Osteocyte (in vitro differentiated cells): ENCODE data around the gene LAMTOR1. TPM values are rescaled to one million over a fixed set of nuclear protein-coding genes. Genes with fewer than 3 reads are reported as not detected.

Experiments used
- DNase-seq: peaks from one replicate; pipeline ENCODE4 v3.0.0; 2021; ENCODE audit warnings: mixed read lengths; ENCODE audit not compliant: unreplicated experiment; ENCODE audit errors: extremely low spot score
- H3K27ac Mint-ChIP-seq: one replicate; pipeline ENCODE4 v1.8.0; 2021; ENCODE audit warnings: mild to moderate bottlenecking, mixed read lengths; ENCODE audit not compliant: unreplicated experiment
- H3K27me3 Mint-ChIP-seq: one replicate; pipeline ENCODE4 v1.8.0; 2021; ENCODE audit warnings: mixed read lengths; ENCODE audit not compliant: unreplicated experiment
- H3K36me3 Mint-ChIP-seq: one replicate; pipeline ENCODE4 v1.8.0; 2021; ENCODE audit warnings: mixed read lengths; ENCODE audit not compliant: unreplicated experiment
- H3K4me1 Mint-ChIP-seq: one replicate; pipeline ENCODE4 v1.8.0; 2021; ENCODE audit warnings: mixed read lengths; ENCODE audit not compliant: unreplicated experiment
- H3K4me3 Mint-ChIP-seq: one replicate; pipeline ENCODE4 v1.8.0; 2021; ENCODE audit warnings: mild to moderate bottlenecking, moderate library complexity, mixed read lengths; ENCODE audit not compliant: unreplicated experiment
- H3K9me3 Mint-ChIP-seq: one replicate; pipeline ENCODE4 v1.8.0; 2021; ENCODE audit warnings: mixed read lengths; ENCODE audit not compliant: unreplicated experiment
- total RNA-seq: library from RNA; stranded (reverse); gene quantifications from 2 replicates; pipeline ENCODE4 v1.2.1, GENCODE V29; 2021
- TF ChIP-seq, protein P1 (sequence below): fragments of 200-600 bp; sonication (generic); IDR thresholded peaks from 2 replicates; pipeline ENCODE4 v1.5.0; 2021; ENCODE audit warnings: antibody characterized with exemption, mild to moderate bottlenecking, moderate library complexity

Gene LAMTOR1
- total RNA-seq, 1 donor from 2014 or later = 96.8 TPM

DNA sequence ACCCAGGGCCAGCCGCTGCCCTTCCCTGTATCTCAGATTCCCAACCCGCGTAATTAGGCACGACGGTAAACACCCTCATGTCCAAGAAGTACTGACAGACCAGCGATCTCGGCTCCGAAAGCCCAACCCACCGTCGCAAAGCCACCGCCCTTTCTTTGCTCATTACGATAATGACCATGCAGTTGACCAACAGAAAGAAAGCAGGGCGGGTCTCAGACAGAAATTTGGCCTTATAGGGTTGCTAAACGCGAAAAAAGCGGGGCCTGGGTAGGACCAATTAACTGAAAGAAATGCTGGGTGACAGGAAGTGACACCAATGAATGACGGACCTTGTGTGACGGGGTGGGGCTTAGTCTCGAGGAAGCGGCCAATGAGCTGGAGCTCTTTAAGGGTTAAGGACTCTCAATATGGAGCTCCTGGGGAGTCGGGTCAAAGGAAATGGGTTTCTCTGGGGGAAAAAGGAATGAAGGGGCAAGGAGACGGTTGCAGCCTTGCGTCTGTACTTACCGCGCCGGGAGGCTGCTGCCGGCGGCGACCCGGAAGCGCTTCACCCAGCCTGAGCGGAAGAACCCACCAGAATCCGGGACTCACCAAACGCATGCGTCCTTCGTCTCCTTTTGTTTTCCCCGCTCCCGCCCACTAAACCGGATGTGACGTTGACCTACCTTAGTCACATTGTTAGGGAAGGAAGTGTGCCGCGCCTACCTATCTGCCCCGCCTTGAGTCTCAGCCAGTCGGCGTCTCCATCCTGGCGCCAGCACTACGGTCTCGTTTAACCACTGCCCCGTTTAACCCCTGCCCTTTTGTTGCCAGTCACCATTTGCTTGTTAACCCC is 9.3 kb upstream of the LAMTOR1 start, which contains the start of gene ANAPC15:
ANAPC15 (minus strand) TSS at position 553 of the 835 bp plus-strand sequence. CDS start 1,419 bp downstream, outside the sequence.
- peak; percentile 97 for DNase-seq
- Mint-ChIP-seq H3K27me3 (no peaks in the 10 kb centered on the region), H3K4me3 (peak within 1 kb of the TSS; percentile 90), H3K4me1 (peaks cover 17% of the 10 kb centered on the region), H3K9me3 (no peaks in the 10 kb centered on the region), H3K36me3 (no peaks in the 10 kb centered on the region), H3K27ac (peak within 1 kb of the TSS; percentile 100)
- TF ChIP-seq, protein P1, sequence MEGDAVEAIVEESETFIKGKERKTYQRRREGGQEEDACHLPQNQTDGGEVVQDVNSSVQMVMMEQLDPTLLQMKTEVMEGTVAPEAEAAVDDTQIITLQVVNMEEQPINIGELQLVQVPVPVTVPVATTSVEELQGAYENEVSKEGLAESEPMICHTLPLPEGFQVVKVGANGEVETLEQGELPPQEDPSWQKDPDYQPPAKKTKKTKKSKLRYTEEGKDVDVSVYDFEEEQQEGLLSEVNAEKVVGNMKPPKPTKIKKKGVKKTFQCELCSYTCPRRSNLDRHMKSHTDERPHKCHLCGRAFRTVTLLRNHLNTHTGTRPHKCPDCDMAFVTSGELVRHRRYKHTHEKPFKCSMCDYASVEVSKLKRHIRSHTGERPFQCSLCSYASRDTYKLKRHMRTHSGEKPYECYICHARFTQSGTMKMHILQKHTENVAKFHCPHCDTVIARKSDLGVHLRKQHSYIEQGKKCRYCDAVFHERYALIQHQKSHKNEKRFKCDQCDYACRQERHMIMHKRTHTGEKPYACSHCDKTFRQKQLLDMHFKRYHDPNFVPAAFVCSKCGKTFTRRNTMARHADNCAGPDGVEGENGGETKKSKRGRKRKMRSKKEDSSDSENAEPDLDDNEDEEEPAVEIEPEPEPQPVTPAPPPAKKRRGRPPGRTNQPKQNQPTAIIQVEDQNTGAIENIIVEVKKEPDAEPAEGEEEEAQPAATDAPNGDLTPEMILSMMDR = no peak

DNA sequence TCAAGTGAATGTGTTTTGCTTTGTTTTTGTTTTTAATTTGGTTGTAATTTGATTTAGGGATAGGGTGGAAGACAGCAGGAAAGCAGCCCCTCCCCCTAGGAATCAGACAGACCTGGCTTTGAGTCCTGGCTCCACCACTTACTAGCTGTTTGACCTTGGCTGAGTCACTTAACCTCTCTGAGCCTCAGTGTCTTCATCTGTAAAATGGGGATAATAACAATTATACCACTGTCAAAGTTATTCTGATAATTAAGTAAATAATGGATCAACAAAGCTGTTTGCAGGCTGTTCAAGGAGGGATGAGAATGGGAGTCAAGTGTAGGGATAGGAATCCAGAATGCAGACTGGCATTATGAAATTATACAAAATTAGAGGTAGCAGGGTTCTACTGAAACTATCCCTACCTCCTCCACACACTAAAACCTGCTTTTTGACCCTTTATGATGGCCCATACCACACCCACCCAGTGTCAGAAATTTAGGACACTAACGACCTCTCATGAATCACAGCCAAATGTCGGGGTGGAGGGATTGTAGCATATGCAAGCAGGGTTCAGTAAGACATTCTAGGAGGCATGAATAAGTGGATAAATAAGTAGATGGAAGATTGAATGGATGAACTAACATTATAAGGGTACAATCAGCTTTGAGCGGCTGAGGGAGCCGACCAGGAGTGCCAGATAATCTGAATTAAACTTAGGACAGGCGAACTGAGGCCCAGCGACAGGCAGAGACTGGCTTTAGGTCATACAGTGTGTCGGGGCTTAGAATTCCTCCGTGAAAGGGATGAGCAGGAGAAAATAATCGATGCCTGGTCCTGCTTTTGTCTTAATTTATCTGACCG is 8.4 kb upstream of the LAMTOR1 start:
- DNase-seq = no peak
- TF ChIP-seq, protein P1 = no peak
- Mint-ChIP-seq H3K4me3 (peak overlapping the region; percentile 90), H3K9me3 (no peaks in the 10 kb centered on the region), H3K27ac (peak overlapping the region; percentile 100), H3K27me3 (no peaks in the 10 kb centered on the region), H3K36me3 (no peaks in the 10 kb centered on the region), H3K4me1 (peaks cover 17% of the 10 kb centered on the region)

DNA sequence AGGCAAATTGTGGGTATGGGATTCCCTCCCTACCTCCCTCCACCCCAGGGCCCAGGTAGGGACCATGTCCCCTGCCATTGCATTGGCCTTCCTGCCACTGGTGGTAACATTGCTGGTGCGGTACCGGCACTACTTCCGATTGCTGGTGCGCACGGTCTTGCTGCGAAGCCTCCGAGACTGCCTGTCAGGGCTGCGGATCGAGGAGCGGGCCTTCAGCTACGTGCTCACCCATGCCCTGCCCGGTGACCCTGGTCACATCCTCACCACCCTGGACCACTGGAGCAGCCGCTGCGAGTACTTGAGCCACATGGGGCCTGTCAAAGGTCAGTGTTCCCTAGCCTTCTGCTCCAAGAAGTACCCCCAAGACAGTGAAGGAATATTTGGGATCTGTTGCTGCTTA is 2.8 kb upstream of the LAMTOR1 start, which contains the start of gene TOMT:
TOMT (plus strand) TSS at position 37 of the 400 bp plus-strand sequence; CDS start at position 65, 28 bp downstream.
- H3K4me1 Mint-ChIP-seq = peaks cover 28% of the 10 kb centered on the region
- no peak within 1 kb of the TSS for H3K4me3 Mint-ChIP-seq
- peaks cover 3% of the 10 kb centered on the region for H3K36me3 Mint-ChIP-seq
- TF ChIP-seq, protein P1 = no peak
- H3K9me3 Mint-ChIP-seq = no peaks in the 10 kb centered on the region
- H3K27me3 Mint-ChIP-seq = no peaks in the 10 kb centered on the region
- no peak for DNase-seq
- peak within 1 kb of the TSS; percentile 15 for H3K27ac Mint-ChIP-seq

DNA sequence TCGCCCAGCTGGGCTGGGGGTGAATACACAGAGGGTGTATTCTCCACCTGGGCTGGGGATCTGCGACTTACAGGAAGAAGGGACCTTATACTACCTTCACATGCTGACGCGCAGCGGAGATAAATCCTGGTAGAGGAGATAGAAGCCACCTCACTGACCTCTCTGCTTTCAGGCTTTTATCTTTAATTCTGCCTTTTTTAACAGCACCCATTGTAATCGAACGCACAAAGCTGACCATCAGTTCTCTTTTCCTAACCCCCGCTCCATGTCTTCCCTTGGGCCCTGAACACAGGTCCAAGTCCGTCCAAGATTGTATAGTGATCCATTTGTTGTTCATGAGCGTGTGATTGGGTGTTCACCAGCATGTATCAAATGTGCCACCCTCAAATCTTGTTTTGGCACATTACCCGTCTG is 664 bp upstream of the LAMTOR1 start:
- Mint-ChIP-seq H3K27ac (peak overlapping the region; percentile 88), H3K36me3 (peaks cover 6% of the 10 kb centered on the region), H3K9me3 (no peaks in the 10 kb centered on the region), H3K4me3 (peak overlapping the region; percentile 91), H3K4me1 (peaks cover 33% of the 10 kb centered on the region), H3K27me3 (no peaks in the 10 kb centered on the region)
- TF ChIP-seq, protein P1 = no peak
- DNase-seq = no peak

DNA sequence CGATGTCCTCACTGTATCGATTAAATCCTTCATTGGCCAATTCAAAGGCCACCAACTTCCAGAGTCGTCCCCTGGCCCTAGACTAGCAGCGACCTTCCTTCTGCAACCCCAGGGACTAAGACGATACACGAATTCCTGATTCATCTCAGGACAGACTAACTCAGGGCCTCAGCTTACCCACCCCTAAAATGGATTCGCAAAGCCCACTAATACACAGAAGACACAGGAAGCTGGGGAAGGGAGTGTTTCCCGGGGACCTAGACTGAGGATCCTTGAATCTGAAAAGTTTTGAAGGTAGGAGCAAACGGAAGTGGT is 509 bp downstream of the LAMTOR1 start:
- Mint-ChIP-seq H3K9me3 (no peaks in the 10 kb centered on the region), H3K36me3 (peaks cover 16% of the 10 kb centered on the region), H3K27me3 (no peaks in the 10 kb centered on the region), H3K4me3 (peak overlapping the region; percentile 91), H3K27ac (peak overlapping the region; percentile 88), H3K4me1 (peaks cover 33% of the 10 kb centered on the region)
- no peak for DNase-seq
- TF ChIP-seq, protein P1 = no peak
